ENCODE data around the gene TUBGCP6. TPM values are rescaled to one million over a fixed set of nuclear protein-coding genes. Genes with fewer than 3 reads are reported as not detected.

TUBGCP6 gene, protein sequence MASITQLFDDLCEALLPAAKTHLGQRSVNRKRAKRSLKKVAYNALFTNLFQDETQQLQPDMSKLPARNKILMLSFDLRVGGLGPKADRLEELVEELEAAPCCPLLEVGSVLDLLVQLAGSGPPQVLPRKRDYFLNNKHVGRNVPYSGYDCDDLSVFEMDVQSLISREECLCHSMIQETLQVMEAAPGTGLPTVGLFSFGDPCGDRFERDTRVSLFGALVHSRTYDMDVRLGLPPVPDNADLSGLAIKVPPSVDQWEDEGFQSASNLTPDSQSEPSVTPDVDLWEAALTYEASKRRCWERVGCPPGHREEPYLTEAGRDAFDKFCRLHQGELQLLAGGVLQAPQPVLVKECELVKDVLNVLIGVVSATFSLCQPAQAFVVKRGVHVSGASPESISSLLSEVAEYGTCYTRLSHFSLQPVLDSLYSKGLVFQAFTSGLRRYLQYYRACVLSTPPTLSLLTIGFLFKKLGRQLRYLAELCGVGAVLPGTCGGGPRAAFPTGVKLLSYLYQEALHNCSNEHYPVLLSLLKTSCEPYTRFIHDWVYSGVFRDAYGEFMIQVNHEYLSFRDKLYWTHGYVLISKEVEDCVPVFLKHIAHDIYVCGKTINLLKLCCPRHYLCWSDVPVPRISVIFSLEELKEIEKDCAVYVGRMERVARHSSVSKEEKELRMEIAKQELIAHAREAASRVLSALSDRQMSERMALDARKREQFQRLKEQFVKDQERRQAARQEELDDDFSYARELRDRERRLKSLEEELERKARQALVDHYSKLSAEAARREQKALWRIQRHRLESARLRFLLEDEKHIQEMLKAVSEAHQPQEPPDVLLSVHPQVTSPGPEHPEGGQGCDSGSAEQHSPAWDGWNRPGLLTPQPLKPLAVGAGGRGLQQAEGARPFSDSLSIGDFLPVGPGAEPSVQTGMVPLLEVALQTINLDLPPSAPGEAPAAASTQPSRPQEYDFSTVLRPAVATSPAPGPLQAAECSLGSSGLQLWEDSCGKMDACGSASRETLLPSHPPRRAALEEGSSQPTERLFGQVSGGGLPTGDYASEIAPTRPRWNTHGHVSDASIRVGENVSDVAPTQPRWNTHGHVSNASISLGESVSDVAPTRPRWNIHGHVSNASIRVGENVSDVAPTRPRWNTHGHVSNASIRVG (N-terminal part only)
- total RNA-seq (2013): 26.5 TPM
- 10 to 100 TPM in 1 of 3 donors, 1 to 10 TPM in 2; 3.7 to 72.8 (median 4.3) TPM for polyA plus RNA-seq
- polyA minus RNA-seq: 31.2 and 32.0 TPM in 2 replicates
- total RNA-seq: 13.3 to 85.0 (median 45.0) reads per million in 11 experiments

DNA sequence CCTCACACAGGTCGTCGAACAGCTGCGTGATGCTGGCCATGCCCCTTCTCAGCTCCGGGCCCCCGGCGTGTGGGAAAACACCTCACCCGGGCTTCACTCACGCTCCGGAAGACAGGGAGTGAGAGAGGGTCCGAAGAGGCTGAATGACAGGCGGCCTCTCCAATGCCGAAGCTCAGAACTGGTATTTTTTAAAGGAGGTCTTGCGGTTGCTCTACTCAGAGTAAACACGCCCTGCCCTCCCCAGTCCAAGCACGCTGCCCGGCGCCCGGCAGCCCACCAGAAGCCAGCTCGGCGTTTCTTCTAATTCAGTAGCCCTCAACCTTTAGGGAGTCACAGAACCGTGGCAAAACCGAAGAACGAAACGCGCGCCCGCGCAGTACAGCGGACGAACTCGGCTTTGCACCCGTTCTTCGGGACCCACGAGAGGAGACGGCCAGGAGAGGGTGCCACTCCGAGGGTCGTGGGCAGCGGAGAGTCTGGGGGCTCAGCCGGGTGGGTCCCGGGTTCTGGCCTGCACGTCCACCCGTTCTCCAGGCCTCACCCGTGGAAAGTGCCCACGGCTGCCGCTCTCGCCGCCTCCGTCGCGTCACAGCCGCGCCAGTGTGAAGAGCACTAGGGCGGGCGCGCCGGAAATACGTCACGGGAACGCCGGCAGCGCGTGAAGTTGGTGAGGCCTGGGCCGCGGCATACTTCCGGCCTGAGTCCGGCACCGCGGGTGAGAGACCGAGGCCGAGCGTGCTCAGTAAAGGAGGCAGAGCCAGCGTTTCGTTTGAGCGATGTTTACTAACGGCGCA, at the start of gene TUBGCP6:
TUBGCP6 (minus strand) TSS at position 604 of the 794 bp plus-strand sequence; CDS start at position 40, 564 bp downstream.
- DNase-seq: peak; percentile 89 to 93 (median 93)
- Histone ChIP-seq H3K9ac (ENCODE audit: insufficient read depth, low read length, poor library complexity, severe bottlenecking) (peak within 1 kb of the TSS; percentile 90), H3K4me3 (replicated peaks in 1 of 3; ENCODE audit: low read depth in 2 of 3, low read length in 3 of 3) (peak within 1 kb of the TSS; percentile 77 to 99 (median 98)), H3K9me3 (replicated peaks in 1 of 2; ENCODE audit: control insufficient read depth in 1 of 2, insufficient read depth in 1 of 2, low read length in 2 of 2) (no peaks in the 10 kb centered on the region), H3K27ac (ENCODE audit: low read depth in 1 of 2, low read length in 2 of 2) (peak within 1 kb of the TSS; percentile 87 to 96), H3K36me3 (replicated peaks in 1 of 2; ENCODE audit: control insufficient read depth in 1 of 2, insufficient read depth in 2 of 2, low read length in 2 of 2) (peaks cover 20 to 42% of the 10 kb centered on the region in 2 donors), H3K4me1 (ENCODE audit: control insufficient read depth in 1 of 2, insufficient read depth in 2 of 2, low read length in 2 of 2) (peaks cover 53 to 60% of the 10 kb centered on the region in 2 donors), H3K79me2 (ENCODE audit: insufficient read depth, low read length) (peaks cover 72% of the 10 kb centered on the region), H3K27me3 (ENCODE audit: control insufficient read depth in 2 of 2, insufficient read depth in 2 of 2, low read length in 2 of 2) (no peaks in the 10 kb centered on the region), H4K20me1 (ENCODE audit: insufficient read depth, low read length) (peaks cover 17% of the 10 kb centered on the region), H2AFZ (ENCODE audit: insufficient read depth, low read depth, low read length, poor library complexity, severe bottlenecking) (peak within 1 kb of the TSS; percentile 97), H3K4me2 (replicated peaks; ENCODE audit: extremely low read depth, low read length, poor library complexity, severe bottlenecking) (peak within 1 kb of the TSS; percentile 95)
- Mint-ChIP-seq H3K4me3 (peak within 1 kb of the TSS; percentile 96 to 98), H3K36me3 (peaks cover 14 to 28% of the 10 kb centered on the region in 2 donors), H3K27me3 (ENCODE audit: low read depth in 3 of 3) (no peaks in the 10 kb centered on the region), H3K27ac (peak within 1 kb of the TSS; percentile 97 to 100 (median 99)), H3K4me1 (peaks cover 45% of the 10 kb centered on the region), H3K9me3 (no peaks in the 10 kb centered on the region)
- under 1% methylated on average over 66 of the region's 76 CpGs for WGBS (ENCODE audit: insufficient coverage)
- TF ChIP-seq, protein P1, sequence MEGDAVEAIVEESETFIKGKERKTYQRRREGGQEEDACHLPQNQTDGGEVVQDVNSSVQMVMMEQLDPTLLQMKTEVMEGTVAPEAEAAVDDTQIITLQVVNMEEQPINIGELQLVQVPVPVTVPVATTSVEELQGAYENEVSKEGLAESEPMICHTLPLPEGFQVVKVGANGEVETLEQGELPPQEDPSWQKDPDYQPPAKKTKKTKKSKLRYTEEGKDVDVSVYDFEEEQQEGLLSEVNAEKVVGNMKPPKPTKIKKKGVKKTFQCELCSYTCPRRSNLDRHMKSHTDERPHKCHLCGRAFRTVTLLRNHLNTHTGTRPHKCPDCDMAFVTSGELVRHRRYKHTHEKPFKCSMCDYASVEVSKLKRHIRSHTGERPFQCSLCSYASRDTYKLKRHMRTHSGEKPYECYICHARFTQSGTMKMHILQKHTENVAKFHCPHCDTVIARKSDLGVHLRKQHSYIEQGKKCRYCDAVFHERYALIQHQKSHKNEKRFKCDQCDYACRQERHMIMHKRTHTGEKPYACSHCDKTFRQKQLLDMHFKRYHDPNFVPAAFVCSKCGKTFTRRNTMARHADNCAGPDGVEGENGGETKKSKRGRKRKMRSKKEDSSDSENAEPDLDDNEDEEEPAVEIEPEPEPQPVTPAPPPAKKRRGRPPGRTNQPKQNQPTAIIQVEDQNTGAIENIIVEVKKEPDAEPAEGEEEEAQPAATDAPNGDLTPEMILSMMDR (IDR thresholded peaks at IDR 0.05): no peak
- intact Hi-C loops (cut with micrococcal nuclease): loop anchor here in 1 of 2 donors (2.0 kb wide), 1 partner anchor 98 kb away; the partner anchor contains the start of gene PPP6R2

Data from CD14-positive monocyte (primary cell).